IMR-90 (cell line): ENCODE results near the gene DOCK1. TPM values are rescaled to one million over a fixed set of nuclear protein-coding genes. Genes with fewer than 3 reads are reported as not detected.

Experiments
- ATAC-seq: fragments of 200-7000 bp; cut with Tn5 transposase; 2 replicates; pipeline ENCODE4 v1.9.1; 2020; ENCODE audit warnings: low read depth, mild to moderate bottlenecking, moderate library complexity
- BruUV-seq: library from RNA; stranded (reverse); fragments of 400-500 nt; replicated peaks from 2 replicates; lab custom pipeline; 2021; lab: Mats Ljungman, UMichigan
- CTCF ChIA-PET: fragments of 300-600 bp; formaldehyde crosslinking; extraction: SDS; loops from one replicate; lab custom pipeline; 2021; ENCODE audit warnings: antibody characterized with exemption; lab: Yijun Ruan, JAX
- POLR2A ChIA-PET: fragments of 300-600 bp; sonication (Branson Sonifier 250); formaldehyde crosslinking; loops from one replicate; lab custom pipeline; 2022; ENCODE audit warnings: antibody characterized with exemption; ENCODE audit not compliant: unreplicated experiment; lab: Charles Lee
- DNase-seq: peaks from one replicate; pipeline ENCODE4 v3.0.0; 2013
- H2AFZ ChIP-seq: replicated peaks from 2 replicates; pipeline ENCODE3; 2013; ENCODE audit warnings: low read length, mild to moderate bottlenecking; ENCODE audit not compliant: poor library complexity
- H2AK5ac ChIP-seq: 2 replicates; pipeline ENCODE4 v1.6.1; 2013; ENCODE audit warnings: low read depth, low read length, inconsistent platforms
- H2AK9ac ChIP-seq: replicated peaks from 2 replicates; pipeline ENCODE3; 2013; ENCODE audit warnings: mild to moderate bottlenecking, low read depth, low read length, moderate library complexity; ENCODE audit not compliant: poor library complexity
- H2BK120ac ChIP-seq: 2 replicates; pipeline ENCODE4 v1.6.1; 2013; ENCODE audit warnings: low read depth, low read length, inconsistent platforms
- H2BK15ac ChIP-seq: 3 replicates; pipeline ENCODE4 v1.6.1; 2013; ENCODE audit warnings: low read depth, low read length, inconsistent platforms
- H2BK20ac ChIP-seq: 2 replicates; pipeline ENCODE4 v1.6.1; 2013; ENCODE audit warnings: low read depth, mild to moderate bottlenecking, inconsistent platforms, low read length, moderate library complexity
- H2BK5ac ChIP-seq: 2 replicates; pipeline ENCODE4 v1.6.1; 2013; ENCODE audit warnings: mild to moderate bottlenecking, low read depth, low read length, inconsistent platforms; ENCODE audit not compliant: poor library complexity, severe bottlenecking
- H3K14ac ChIP-seq: replicated peaks from 2 replicates; pipeline ENCODE4 v1.6.1; 2013; ENCODE audit warnings: low read depth, low read length, inconsistent platforms
- H3K18ac ChIP-seq: 2 replicates; pipeline ENCODE4 v1.6.1; 2013; ENCODE audit warnings: low read depth, low read length, control low read depth
- H3K23ac ChIP-seq: 2 replicates; pipeline ENCODE4 v1.6.1; 2013; ENCODE audit warnings: low read depth, low read length, inconsistent platforms
- H3K27ac ChIP-seq: 2 replicates; pipeline ENCODE4 v1.5.1; 2013; ENCODE audit warnings: mild to moderate bottlenecking, control low read depth, low read length; ENCODE audit not compliant: insufficient read depth
- H3K27me3 ChIP-seq: 2 replicates; pipeline ENCODE4 v1.6.1; 2013; ENCODE audit warnings: low read length; ENCODE audit not compliant: control insufficient read depth, insufficient read depth
- H3K36me3 ChIP-seq: 2 replicates; pipeline ENCODE4 v1.6.1; 2013; ENCODE audit warnings: low read length, mixed read lengths; ENCODE audit not compliant: control insufficient read depth, insufficient read depth
- H3K4ac ChIP-seq: 2 replicates; pipeline ENCODE4 v1.6.1; 2013; ENCODE audit warnings: low read depth, low read length, inconsistent platforms
- H3K4me1 ChIP-seq: 2 replicates; pipeline ENCODE4 v1.6.1; 2013; ENCODE audit warnings: low read length, mixed read lengths; ENCODE audit not compliant: control insufficient read depth, insufficient read depth
- H3K4me2 ChIP-seq: 2 replicates; pipeline ENCODE4 v1.6.1; 2013; ENCODE audit warnings: low read depth, mild to moderate bottlenecking, control low read depth, low read length, moderate library complexity
- H3K4me3 ChIP-seq: 2 replicates; pipeline ENCODE4 v1.5.1; 2013; ENCODE audit warnings: low read depth, mild to moderate bottlenecking, control low read depth, low read length, moderate library complexity; ENCODE audit not compliant: insufficient read depth
- H3K56ac ChIP-seq: 2 replicates; pipeline ENCODE4 v1.6.1; 2013; ENCODE audit warnings: low read length, inconsistent platforms; ENCODE audit not compliant: insufficient read depth; ENCODE audit errors: extremely low read depth
- H3K79me1 ChIP-seq, 2 experiments: 2 replicates each; pipeline ENCODE4 v1.6.1; 2013; ENCODE audit warnings: low read length in 2 of 2, inconsistent platforms in 1 of 2, low read depth in 1 of 2
- H3K9ac ChIP-seq: 2 replicates; pipeline ENCODE4 v1.6.1; 2013; ENCODE audit warnings: low read depth, low read length, control low read depth
- H3K9me1 ChIP-seq: 2 replicates; pipeline ENCODE4 v1.6.1; 2013; ENCODE audit warnings: low read length, inconsistent platforms; ENCODE audit not compliant: insufficient read depth
- H3K9me3 ChIP-seq: 2 replicates; pipeline ENCODE4 v1.6.1; 2013; ENCODE audit warnings: low read length; ENCODE audit not compliant: control insufficient read depth, insufficient read depth
- H4K20me1 ChIP-seq: 2 replicates; pipeline ENCODE4 v1.6.1; 2013; ENCODE audit warnings: low read length, inconsistent platforms; ENCODE audit not compliant: insufficient read depth
- H4K5ac ChIP-seq: 2 replicates; pipeline ENCODE4 v1.6.1; 2013; ENCODE audit warnings: mild to moderate bottlenecking, low read depth, low read length, control low read depth
- H4K8ac ChIP-seq, 2 experiments: 2 replicates each; pipeline ENCODE4 v1.6.1; 2013; ENCODE audit warnings: low read depth in 2 of 2, low read length in 2 of 2, control low read depth in 1 of 2, inconsistent platforms in 1 of 2
- H4K91ac ChIP-seq: 2 replicates; pipeline ENCODE4 v1.6.1; 2013; ENCODE audit warnings: low read depth, low read length, inconsistent platforms; ENCODE audit not compliant: insufficient read depth
- BHLHE40 ChIP-seq: fragments of 150-350 bp; IDR thresholded peaks from 2 replicates; pipeline ENCODE4 v1.6.1; 2016; ENCODE audit warnings: mild to moderate bottlenecking, low read depth, low read length
- CHD1 ChIP-seq: IDR thresholded peaks from 2 replicates; pipeline ENCODE4 v1.6.1; 2012; ENCODE audit warnings: low read depth, low read length, improper control_type of control experiment
- ELK1 ChIP-seq: fragments of 150-350 bp; IDR thresholded peaks from 2 replicates; pipeline ENCODE4 v1.6.1; 2016; ENCODE audit warnings: low read depth, mild to moderate bottlenecking, low read length, moderate library complexity, borderline replicate concordance
- POLR2A ChIP-seq: IDR thresholded peaks from 2 replicates; pipeline ENCODE4 v1.6.1; 2012; ENCODE audit warnings: mild to moderate bottlenecking, low read depth, low read length
- RCOR1 ChIP-seq: IDR thresholded peaks from 2 replicates; pipeline ENCODE4 v1.6.1; 2012; ENCODE audit warnings: mild to moderate bottlenecking, low read length, improper control_type of control experiment; ENCODE audit not compliant: insufficient replicate concordance
- RFX5 ChIP-seq: IDR thresholded peaks from 2 replicates; pipeline ENCODE4 v1.8.0; 2012; ENCODE audit warnings: low read depth, mild to moderate bottlenecking, low read length, moderate library complexity
- SMC3 ChIP-seq: fragments of 150-350 bp; IDR thresholded peaks from 2 replicates; pipeline ENCODE4 v1.6.1; 2016; ENCODE audit warnings: low read depth, mild to moderate bottlenecking, antibody characterized with exemption, low read length, moderate library complexity
- USF2 ChIP-seq: fragments of 150-350 bp; IDR thresholded peaks from 2 replicates; pipeline ENCODE4 v1.6.1; 2017; ENCODE audit warnings: mild to moderate bottlenecking, antibody characterized with exemption, low read length, low read depth
- WGBS, 2 experiments: methylation state at CpG; one replicate each; pipeline versions ENCODE4 v1.1.5 to v1.1.7; 2013; ENCODE audit warnings: missing lambda C conversion rate in 2 of 2; ENCODE audit not compliant: insufficient read length in 1 of 2; ENCODE audit errors: extremely low coverage in 2 of 2; 5-methylcytosine and 5-hydroxymethylcytosine counted together
- dilution Hi-C: fragments of 300-500 bp; cut with HindIII; formaldehyde crosslinking; loops from one replicate; pipeline ENCODE4 v1.14.3; 2018; ENCODE audit warnings: low sequenced_read_pairs; ENCODE audit not compliant: unreplicated experiment
- in situ Hi-C: fragments of 300-500 bp; cut with MboI; formaldehyde crosslinking; loops from 3 replicates; pipeline ENCODE4 v1.14.3; 2019; ENCODE audit warnings: low sequenced_read_pairs, inconsistent platforms, mixed read lengths
- intact Hi-C: fragments of 100-400 bp; cut with micrococcal nuclease; formaldehyde crosslinking; loops from 2 replicates; pipeline ENCODE4 v1.10.0; 2022
- polyA plus RNA-seq, 3 experiments: library from polyadenylated mRNA; depleted of rRNA; stranded (reverse); fragments of >200 nt; gene quantifications; 2 replicates each; pipeline ENCODE4 v1.2.3, GENCODE V29; 2012; ENCODE audit warnings: low replicate concordance in 1 of 3
- total RNA-seq: library from RNA; depleted of rRNA; stranded (reverse); fragments of >200 nt; gene quantifications from 2 replicates; pipeline ENCODE4 v1.2.3, GENCODE V29; 2012
- TF ChIP-seq, protein P1 (sequence below): conservative IDR thresholded peaks from 2 replicates; pipeline ENCODE4 v1.5.1; 2012; ENCODE audit warnings: mild to moderate bottlenecking, low read depth, low read length, improper control_type of control experiment

DOCK1 gene
- total and polyA plus RNA-seq, 2 of the 4 experiments (the other 2 are of a cell fraction), result 28.2 to 71.0 TPM

GRCh38 chr10:127296696-127297095, 391.5 kb downstream of the DOCK1 start:
- peaks cover 7% of the 10 kb centered on the region; the same call in 1 of the 2 replicates for H4K20me1 ChIP-seq
- H4K91ac ChIP-seq, result no peak overlapping the region
- in situ Hi-C loops (no loop called here), intact Hi-C loops (no loop called here), dilution Hi-C loops (no loop called here)
- peaks cover 3% of the 10 kb centered on the region for H3K36me3 ChIP-seq
- DNase-seq (no peak), ATAC-seq (no peak)
- H2AK9ac ChIP-seq, result no peak overlapping the region
- BruUV-seq, result no TSS peak
- CTCF ChIA-PET, result interaction anchor here (0.7 kb wide), 1 partner anchor 41 kb away, joined by 3 read pairs; no protein-coding TSS in a partner anchor
- no peak overlapping the region for H2BK15ac ChIP-seq
- no peak overlapping the region for H4K5ac ChIP-seq
- H3K9ac ChIP-seq, result no peak overlapping the region
- H3K18ac ChIP-seq, result no peak overlapping the region
- H3K79me1 ChIP-seq, result peaks cover 7 to 10% of the 10 kb centered on the region in 2 experiments; a peak in 3 of 4 replicates
- no peaks in the 10 kb centered on the region for H3K27me3 ChIP-seq
- no peak overlapping the region for H3K56ac ChIP-seq
- H3K4ac ChIP-seq, result no peak overlapping the region
- no peak overlapping the region for H3K4me2 ChIP-seq
- no peak overlapping the region for H3K4me3 ChIP-seq
- no peaks in the 10 kb centered on the region for H3K9me3 ChIP-seq
- no peak overlapping the region for H3K27ac ChIP-seq
- H3K4me1 ChIP-seq, result no peaks in the 10 kb centered on the region
- H2BK5ac ChIP-seq, result no peak overlapping the region
- WGBS, 2 experiments, result no CpG with 5 or more reads among the region's 6 CpGs
- TF ChIP-seq BHLHE40 (no peak), RCOR1 (no peak), RFX5 (no peak), USF2 (no peak), SMC3 (no peak), ELK1 (no peak), POLR2A (no peak), CHD1 (no peak)
- TF ChIP-seq, protein P1, sequence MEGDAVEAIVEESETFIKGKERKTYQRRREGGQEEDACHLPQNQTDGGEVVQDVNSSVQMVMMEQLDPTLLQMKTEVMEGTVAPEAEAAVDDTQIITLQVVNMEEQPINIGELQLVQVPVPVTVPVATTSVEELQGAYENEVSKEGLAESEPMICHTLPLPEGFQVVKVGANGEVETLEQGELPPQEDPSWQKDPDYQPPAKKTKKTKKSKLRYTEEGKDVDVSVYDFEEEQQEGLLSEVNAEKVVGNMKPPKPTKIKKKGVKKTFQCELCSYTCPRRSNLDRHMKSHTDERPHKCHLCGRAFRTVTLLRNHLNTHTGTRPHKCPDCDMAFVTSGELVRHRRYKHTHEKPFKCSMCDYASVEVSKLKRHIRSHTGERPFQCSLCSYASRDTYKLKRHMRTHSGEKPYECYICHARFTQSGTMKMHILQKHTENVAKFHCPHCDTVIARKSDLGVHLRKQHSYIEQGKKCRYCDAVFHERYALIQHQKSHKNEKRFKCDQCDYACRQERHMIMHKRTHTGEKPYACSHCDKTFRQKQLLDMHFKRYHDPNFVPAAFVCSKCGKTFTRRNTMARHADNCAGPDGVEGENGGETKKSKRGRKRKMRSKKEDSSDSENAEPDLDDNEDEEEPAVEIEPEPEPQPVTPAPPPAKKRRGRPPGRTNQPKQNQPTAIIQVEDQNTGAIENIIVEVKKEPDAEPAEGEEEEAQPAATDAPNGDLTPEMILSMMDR, result no peak
- no peak overlapping the region for H3K23ac ChIP-seq
- no peak overlapping the region for H3K14ac ChIP-seq
- H3K9me1 ChIP-seq, result peaks cover 15% of the 10 kb centered on the region; the same call in 1 of the 2 replicates
- POLR2A ChIA-PET, result no interaction called here
- H2BK120ac ChIP-seq, result no peak overlapping the region
- H2AK5ac ChIP-seq, result no peak overlapping the region
- no peak overlapping the region for H4K8ac ChIP-seq
- no peak overlapping the region for H2BK20ac ChIP-seq
- no peak overlapping the region for H2AFZ ChIP-seq
